ENCODE measurements around the gene OTUD4.
"Not testable (repeated sequence)": the region's sequence is repeated elsewhere in the genome, so short reads cannot be mapped to it uniquely, and the experiment has no call there.

Gene OTUD4

DNA sequence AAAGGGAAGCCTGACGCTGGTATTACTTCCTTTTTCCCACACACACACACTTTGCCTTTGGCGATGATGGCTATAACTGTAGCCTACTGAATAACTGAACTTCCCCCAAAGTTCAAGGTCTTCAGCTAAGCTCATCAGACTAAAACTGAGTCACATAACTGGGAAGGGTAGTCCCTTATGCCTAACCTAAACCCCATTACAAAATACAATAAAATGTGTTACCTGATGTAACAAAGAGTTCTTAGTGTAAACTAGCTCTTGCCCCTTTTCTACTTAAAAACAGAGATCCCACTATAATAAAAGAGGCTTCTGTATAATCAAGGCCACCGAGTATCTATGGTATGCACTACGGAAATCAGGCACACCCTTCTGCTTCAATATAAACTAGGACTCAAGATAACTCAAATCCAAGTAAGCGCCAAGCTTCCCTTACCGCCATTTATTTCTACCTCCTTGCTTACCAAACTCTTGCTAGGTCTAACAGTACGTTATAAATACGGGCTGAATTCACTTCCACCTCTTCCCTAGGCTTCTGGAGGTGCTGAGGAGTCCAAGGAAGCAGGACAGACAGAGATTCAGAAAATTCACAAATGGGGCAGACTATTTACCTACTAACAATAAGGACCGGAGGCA lies 2.4 kb downstream of the OTUD4 start:
- DNase-seq, result no peak

DNA sequence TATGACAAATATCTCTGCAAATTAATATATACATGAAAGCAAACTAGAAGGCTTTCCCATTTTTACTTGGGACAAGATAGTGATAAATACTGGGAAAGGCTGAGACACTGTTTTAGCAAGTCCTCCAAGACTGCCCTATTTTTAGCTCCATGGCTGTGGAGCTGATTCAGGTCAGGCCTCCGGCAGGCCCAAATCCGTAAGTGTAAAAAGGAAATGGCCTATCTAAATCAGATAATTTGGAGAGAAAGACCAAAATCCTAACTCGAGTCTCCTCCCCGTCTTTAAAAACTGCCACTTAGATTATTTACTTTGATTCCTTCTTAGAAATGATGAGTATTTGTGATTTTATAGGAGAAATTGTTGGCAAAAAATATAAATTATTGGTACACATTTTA lies 2.9 kb downstream of the OTUD4 start:
- DNase-seq, result no peak

- DNase-seq, result no peak
These were observed 3.6 kb downstream of the OTUD4 start for GRCh38 chr4:145176641-145177432.

DNA sequence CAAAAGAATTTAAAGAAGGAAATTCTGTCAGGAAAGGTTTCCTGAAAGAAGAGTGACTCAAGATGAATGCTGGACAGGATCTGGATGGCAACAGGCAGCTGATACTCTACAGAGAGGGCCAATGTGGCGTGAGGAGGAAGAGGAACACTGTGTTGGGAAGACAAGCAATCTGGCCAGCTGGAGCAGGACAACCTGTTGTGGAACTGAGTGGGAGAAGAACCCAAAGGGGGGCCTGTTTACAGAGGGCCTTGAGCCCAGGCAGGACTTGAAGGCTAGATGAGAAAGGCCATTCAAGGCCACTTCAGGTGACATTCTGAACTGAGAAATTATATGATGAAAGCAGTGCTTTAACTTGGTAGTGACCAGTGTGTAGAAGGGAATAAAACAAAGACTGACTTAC lies 8.5 kb downstream of the OTUD4 start:
- no peak for DNase-seq

DNA sequence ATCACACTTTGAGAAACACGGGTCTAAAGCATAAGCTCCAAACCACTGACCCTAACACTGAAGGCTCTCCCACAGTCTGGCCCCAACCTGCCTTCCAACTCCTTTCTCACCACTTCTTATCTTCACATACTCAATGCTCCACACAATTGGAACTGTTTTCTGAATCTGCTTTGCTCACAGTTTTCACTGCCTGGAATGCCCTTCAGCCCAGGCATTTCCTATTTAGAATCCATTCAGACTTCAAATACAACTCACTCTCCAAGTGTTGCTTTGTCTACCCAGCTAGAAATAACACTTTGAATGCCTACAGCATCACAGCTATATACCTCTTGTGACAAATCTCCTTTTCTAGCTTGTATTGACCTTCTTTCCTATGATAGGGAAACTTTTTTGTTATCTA lies 10.2 kb downstream of the OTUD4 start:
- no peak for DNase-seq

DNA sequence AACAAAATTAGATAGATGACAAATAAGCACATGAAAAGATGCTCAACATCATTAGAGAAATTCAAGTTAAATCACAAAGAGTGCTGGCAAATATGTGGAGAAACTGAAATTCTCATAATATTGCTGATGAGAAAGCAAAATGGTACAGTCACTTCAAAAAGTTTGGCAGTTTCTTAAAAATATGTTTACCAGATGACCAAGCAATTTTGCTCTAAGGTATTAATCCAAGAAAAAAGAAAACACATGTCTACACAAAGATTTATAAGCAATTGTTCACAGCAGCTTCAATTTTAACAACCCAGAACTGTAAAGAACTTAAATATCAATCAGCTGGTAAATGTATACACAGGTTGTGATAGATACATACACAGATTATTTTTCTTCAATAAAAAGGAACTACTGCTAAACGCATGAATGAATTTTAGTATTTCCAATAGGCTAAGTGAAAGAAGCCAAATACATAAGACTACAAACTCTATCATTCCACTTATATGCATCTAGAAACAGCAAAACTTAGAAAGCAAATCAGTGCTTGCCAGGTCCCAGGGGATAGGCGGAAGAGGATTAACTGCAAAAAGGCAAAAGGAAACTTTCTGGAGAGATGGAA lies 11.7 kb downstream of the OTUD4 start:
- DNase-seq, result no peak

DNA sequence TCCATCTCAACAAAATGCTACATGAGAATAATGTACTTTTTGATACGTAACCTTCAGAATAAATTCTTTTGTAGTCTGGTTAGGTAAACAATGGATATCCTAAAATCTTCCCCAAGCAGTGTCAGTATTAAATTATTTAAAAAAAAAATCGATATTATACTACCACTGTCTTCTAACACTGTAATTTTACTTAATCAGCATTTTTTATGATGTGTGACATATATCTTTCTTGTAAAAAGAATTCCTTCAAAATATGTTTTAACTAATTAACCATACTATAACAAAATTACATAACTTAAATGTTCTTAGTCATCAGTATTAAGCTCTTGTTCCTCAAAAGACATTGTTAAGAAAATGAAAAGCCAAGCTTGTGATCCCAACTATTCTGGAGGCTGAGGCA lies 12.5 kb downstream of the OTUD4 start:
- DNase-seq, result no peak

- DNase-seq, result no peak
These were observed 18.8 kb downstream of the OTUD4 start for GRCh38 chr4:145161549-145161948.

DNA sequence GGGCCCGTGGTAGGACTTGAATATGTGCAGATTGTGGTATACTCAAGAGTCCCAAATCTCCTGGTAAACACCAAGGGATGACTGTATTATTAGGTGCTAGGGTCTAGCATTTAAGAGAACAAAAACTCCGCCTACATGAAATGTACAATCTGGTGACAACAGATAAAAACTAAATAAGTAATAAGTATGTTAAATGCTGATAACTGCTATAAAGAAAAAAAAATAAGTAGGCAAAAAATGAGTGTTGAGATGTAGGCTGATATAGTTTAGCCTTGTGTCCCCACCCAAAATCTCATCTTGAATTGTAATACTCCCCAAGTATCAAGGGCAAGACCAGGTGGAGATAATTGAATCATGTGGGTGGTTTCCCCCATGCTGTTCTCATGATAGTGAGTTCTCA lies 23.4 kb downstream of the OTUD4 start:
- DNase-seq, result no peak

DNA sequence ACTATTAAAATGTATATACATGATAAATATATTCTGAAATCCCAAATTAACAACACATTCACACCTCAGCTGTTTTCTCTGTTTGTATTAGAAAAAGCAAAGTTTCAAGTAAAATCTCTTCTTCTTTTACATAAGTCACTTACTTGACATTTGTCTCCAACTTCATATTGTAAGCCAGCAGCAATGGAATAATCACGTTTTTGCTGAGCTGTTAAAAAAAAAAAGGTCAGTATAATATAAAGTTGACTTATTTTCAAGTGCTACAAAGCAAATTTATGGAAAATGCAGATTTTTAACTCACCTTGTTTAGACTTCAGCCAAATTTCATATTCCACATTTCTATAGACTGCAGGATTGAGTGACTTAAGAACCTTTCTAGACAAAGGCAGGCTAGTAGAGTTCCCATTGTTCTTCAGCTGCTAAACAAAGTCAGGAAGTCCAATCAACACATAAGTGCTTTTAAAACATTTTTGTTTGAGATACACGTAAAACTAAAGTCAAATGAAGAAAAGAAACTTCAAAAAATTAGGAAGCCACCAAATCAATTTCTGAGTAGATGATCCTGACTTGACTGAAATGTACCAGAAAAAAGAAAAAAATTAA lies 25.0 kb downstream of the OTUD4 start:
- DNase-seq, result no peak

DNA sequence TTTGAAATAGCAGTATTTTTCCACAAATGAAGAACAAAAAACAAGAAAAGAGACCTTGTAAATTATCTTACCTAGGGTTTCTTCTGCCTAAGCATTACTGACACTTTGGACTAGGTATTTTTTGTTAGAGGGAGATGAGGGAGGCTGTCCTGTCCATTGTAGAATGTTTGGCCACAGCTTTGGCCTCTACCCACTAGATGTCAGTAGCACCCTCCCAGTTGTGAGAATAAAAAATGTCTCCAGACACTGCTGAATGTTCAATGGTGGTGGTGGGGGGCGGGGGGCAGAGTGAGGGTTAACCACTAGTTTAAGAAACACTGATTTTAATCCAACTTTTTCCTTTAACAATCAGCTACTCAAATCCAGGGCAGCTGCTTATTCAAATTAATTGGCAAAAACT lies 25.8 kb downstream of the OTUD4 start:
- DNase-seq, result no peak

GRCh38 chr4:145153904-145154298 lies 26.5 kb downstream of the OTUD4 start:
- DNase-seq, result no peak

- DNase-seq, result no peak
These were observed 27.0 kb downstream of the OTUD4 start for GRCh38 chr4:145153181-145153903.

DNA sequence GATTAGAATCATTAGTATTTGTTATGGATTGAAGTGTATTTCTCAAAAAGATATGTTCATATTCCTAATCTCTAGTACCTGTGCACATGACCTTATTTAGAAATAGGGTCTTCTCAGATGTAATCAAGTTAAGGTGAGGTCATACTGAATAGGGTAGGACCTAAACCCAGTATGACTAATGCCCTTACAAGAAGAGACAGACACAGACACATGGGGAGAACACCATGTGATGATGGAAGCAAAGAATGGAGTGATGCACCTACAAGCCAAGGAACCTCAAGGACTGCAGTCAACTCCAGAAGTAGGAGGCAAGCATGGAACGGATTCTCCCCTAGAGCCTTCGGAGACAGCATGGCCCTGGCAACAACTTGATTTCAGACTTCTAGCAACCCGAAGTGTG lies 31.4 kb downstream of the OTUD4 start:
- no peak for DNase-seq

- not testable (repeated sequence) for DNase-seq
These were observed 44.2 kb downstream of the OTUD4 start for GRCh38 chr4:145136219-145136618.

DNA sequence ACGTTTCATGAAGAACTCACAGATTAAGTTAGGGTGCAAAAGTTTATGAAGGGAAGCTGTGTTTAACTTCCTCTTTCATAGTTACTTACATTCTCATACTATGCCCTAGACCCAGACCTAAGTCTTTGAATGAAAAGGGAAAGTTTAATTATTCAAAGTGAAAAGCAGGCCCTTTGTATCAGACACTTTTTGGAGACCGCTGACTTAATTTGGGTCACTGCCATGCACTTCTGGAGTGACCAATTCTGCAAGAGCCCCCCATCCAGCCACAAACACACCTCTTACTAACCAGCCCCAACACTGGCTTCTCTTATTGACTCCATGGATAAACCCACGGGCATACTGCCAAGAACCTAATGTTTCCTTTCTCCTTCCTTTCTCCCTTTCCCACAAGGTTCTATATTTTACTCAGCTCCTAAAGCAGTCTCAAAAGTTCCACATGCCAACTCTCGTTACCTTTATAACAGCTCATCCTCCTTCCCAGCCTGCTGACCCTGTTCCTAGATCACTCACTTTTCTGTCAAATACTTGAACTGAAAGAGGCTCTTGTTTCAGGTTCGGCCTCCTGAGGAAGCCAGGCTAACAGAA lies 47.8 kb downstream of the OTUD4 start:
- DNase-seq, result no peak

- no peak for DNase-seq
These were observed 48.5 kb downstream of the OTUD4 start for GRCh38 chr4:145131848-145132247.

DNA sequence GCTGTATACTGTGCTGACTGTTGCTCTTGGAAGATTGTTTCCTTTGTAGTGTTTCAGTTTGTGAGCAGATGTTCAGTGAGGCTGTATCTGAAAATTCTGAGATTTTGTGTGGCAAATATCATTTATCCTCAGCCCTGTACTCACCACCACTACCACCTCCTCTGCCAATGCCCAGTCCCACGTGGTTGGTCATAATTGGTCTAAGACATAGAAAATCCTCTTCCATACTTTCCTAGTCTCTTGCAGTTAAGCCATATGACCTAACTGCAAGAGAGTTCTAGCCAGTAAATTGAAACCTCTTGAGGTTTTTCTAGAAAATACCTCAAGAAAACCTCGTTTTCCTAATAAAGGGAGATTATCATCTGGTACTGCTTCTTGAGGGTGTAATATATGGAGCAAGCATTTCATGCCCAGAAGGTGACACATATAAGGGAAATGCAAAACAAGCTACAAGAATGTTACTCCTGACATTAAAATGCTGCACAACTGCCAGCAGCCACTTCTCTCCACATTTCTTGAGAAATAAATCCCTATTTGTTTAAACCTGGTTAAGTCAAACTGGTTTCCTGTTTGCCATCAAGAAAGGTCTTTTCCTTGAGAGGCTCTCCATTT lies 49.5 kb downstream of the OTUD4 start:
- DNase-seq, result no peak

- DNase-seq, result no peak
These were observed 50.3 kb downstream of the OTUD4 start for GRCh38 chr4:145130130-145130529.

GRCh38 chr4:145125396-145125795 lies 55.0 kb downstream of the OTUD4 start:
- DNase-seq, result no peak

DNA sequence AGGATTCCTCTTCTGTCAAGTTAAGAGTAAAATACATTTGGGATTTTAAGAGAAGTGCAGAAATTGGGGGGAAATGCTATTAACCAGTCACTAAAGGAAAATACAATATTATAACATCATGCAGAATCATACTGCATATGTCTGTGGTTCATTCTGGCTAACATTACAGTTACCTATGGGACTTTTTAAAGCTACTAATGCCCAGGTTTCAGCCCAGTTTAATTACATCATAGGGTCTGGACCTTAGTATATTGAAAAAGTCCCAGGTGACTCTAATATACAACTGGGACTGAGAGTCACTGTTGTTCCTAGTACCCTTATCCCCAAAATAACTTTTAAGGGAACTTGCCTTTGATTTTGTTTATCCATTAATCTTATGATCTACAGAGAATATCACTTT lies 72.3 kb downstream of the OTUD4 start:
- DNase-seq, result no peak

DNA sequence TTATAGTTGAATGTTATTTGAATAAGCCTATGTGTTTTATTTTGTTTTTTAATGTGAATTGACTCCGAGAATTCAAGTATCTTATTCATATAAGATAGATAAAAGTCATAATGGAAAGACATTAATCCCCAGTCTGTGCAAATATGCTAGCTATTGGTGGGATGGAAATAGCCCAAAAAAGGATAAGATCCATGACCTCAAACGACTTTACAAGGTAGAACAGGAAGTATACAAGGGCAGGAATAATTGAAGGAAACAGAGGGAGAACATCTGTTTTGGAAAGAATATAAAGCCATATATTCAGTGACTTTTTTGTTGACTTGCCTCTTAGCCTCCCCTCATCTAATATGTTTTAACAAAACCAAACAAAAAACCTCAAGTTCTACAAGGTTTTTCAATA lies 73.3 kb downstream of the OTUD4 start:
- DNase-seq, result no peak

Measured in NCI-H1105 treated with DMSO at 0.1 percent for 48 hours (cell line).